Hepatocyte (in vitro differentiated cells): ENCODE results near the gene ZNF593.

Source experiments
- CTCF ChIP-seq: fragments of 200-600 bp; sonication (generic); IDR thresholded peaks from 2 replicates; pipeline ENCODE4 v1.5.1; 2016; ENCODE audit warnings: antibody characterized with exemption, mild to moderate bottlenecking; ENCODE audit not compliant: poor library complexity
- EZH2 ChIP-seq: fragments of 200-600 bp; sonication (generic); IDR thresholded peaks from 2 replicates; pipeline ENCODE4 v1.6.1; 2016; ENCODE audit warnings: antibody characterized with exemption, mild to moderate bottlenecking, borderline replicate concordance
- EZH2phosphoT487 ChIP-seq: fragments of 200-600 bp; sonication (generic); IDR thresholded peaks from one replicate; pipeline ENCODE4 v1.6.1; 2018; ENCODE audit warnings: antibody characterized with exemption, mild to moderate bottlenecking, low read depth, moderate library complexity; ENCODE audit not compliant: unreplicated experiment, severe bottlenecking

- TF ChIP-seq CTCF (no peak), EZH2 (no peak), EZH2phosphoT487 (no peak)
These were observed 40.6 kb downstream of the ZNF593 start for GRCh38 chr1:26210147-26210870.
